Tracheal epithelial cell (primary cell): ENCODE data around the gene SARNP. TPM values are rescaled to one million over a fixed set of nuclear protein-coding genes. Genes with fewer than 3 reads are reported as not detected.

Experiments used
- total RNA-seq: library from RNA; depleted of rRNA; stranded (reverse); fragments of >200 nt; gene quantifications from 2 replicates; pipeline ENCODE4 v1.2.1, GENCODE V29; 2014

Gene SARNP
- 64.2 and 75.2 TPM in 2 replicates for total RNA-seq

GRCh38 chr12:55817345-55818139 is at the start of gene SARNP, which contains the start of gene ORMDL2:
Gene SARNP, minus strand, starts transcription at chr12:55817724. Its CDS starts 23 bp downstream, at chr12:55817701.
Gene ORMDL2, plus strand, starts transcription at chr12:55818041. Its CDS starts 959 bp downstream, at chr12:55819000.

GRCh38 chr12:55842681-55843429 is 25.3 kb upstream of the SARNP start, which contains the start of gene MMP19:
Gene MMP19, minus strand, starts transcription at chr12:55842936. Its CDS starts 106 bp downstream, at chr12:55842830.

DNA sequence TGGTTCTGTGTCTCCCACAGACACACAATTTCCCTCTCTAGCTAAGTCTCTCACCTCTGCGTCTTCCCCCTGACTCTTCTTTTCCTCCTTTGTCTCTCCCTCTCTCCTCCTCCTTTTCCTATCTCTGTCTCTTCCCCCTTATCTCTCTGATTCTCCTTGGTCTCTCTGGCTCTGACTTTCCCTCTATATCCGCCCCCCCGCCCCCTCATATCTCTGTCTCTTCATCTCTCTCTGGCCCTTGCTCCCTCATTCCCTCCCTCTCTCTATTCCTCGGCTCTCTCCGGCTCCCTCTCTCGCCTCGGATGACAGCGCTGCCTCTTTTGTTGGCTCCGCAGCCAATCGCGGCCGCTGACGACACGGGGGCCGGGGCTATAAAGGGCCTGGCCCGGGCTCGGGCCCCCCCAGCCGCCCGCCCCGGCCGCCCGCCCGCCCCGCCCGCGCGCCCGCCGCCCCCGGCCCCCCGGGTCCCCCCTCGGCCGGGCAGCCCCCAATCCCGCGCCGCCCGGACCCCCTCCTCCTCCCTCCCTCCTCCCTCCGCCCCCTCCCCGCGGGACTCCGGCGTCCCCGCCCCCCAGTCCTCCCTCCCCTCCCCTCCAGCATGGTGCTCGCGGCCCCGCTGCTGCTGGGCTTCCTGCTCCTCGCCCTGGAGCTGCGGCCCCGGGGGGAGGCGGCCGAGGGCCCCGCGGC is 74.7 kb downstream of the SARNP start, which contains the start of gene GDF11:
GDF11 (plus strand) TSS at position 404 of the 687 bp plus-strand sequence; CDS start at position 599, 195 bp downstream.

GRCh38 chr12:55728939-55729818 is 88.3 kb downstream of the SARNP start, which contains the start of gene CD63:
Gene CD63, minus strand, starts transcription at chr12:55729009. Its CDS starts 668 bp downstream, at chr12:55728341.

DNA sequence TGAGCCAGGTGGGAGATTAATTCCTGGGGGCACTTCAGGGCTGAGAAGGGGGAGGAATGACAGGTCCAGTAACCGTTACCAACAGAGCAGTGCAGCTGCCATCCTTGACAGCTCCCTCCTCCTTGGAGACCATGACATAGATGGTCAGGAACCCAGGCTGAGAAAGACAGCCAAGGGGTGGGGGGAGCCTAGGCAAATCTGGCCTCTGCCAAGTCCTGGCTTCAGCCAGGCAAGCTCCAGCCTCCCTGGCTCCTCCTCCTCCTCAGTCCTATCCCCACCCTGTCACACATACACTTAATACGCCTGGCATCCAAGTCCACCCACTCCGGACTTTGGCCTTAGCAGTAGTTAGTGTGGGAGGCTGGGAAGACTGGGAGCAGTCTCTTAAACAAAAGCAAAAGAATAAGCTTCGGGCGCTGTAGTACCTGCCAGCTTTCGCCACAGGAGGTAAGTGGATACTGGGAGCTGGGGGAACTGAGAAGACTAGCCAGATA is 97.4 kb downstream of the SARNP start, which contains the start of gene RDH5:
RDH5 (plus strand) TSS at position 323 of the 494 bp plus-strand sequence. CDS start 792 bp downstream, outside the sequence.

DNA sequence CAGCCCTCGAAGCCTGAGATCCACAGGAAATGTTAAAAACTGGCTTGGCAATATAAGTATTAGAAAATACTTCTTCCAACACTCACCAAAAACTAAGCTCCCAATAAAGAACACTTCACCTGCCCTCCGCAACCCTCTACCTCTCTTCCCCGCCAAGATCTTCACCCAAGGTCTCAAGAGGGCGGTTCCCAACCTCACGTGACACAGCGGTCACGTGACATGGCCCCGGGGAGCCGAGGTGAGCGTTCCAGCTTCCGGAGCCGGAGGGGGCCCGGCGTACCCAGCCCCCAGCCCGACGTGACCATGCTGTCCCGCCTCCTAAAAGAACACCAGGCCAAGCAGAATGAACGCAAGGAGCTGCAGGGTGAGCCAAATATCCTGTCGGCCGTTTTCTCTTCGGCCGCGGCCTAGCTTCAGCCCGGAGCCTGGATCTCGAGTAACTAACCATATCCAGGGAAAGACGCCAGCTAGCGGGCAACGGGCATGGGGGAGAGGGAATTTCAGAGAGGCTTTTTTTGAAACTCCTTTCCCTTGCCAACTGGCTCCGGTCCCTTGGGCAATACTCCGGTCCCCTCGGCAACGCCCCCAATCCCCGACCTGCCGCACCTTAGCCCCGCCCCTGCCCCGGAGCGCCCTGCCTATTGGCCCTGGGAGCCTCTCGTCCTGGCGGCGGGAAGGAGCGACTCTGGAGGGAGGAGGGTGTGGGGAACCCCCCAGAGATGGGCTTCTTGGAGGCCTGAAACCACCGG is 101.5 kb downstream of the SARNP start, which contains the start of gene BLOC1S1:
BLOC1S1 (plus strand) TSS at position 214 of the 749 bp plus-strand sequence; CDS start at position 220, 6 bp downstream.

DNA sequence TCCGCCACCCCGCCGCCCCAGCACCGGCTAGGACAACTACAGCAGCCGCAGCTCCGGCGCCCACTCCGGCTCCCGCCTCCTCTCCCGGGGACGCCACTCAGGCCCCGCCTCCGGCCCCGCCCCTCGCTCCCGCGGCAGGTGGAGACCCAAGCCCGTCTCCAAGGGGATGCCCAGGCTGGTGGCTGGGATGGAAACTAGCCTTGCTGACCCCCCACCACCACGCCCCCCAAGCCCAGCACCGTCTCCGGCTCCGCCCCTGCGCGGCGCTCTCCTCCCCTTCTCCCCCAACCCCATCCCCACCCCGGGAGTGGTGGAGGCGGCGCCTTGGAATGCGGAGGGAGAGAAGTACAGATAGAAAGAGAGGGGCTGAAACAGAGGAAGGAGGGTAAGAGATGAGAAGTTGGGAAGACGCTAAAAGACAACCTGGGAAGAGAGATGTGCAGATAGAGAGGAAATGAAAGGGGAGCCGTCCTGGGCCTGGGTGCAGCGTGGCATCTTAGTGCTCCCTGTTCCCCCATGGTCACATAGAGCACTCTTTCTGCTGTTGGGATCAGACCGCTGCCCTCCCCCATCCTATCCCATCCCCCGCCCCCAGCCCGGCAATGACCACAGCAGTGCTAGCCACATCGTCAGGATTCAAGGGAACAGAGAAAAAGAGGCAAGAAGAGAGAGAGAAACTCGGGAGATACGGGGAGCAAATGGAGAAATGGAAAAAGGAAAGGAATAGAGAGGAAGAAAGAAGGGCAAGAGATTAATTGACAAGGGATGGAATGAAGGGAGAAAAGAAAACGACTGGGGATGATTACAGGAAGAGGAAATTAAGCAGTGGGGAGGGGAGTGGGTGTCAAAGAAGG is 109.5 kb downstream of the SARNP start, which contains the start of gene ITGA7:
ITGA7 (minus strand) TSS at position 64 of the 854 bp plus-strand sequence. CDS start 222 bp downstream, outside the sequence.

Other genes starting within 250 kb of the SARNP start
- not detected in 2 replicates for gene OR2AP1, start 245.3 kb downstream of the SARNP start, total RNA-seq
- gene OR10P1, start 180.8 kb downstream of the SARNP start, total RNA-seq: not detected in 2 replicates
- 0.43 and 1.7 TPM in 2 replicates for gene ITGA7, start 109.8 kb downstream of the SARNP start, total RNA-seq
- 34.5 and 34.7 TPM in 2 replicates for gene BLOC1S1, start 101.7 kb downstream of the SARNP start, total RNA-seq
- gene RDH5, start 97.3 kb downstream of the SARNP start, total RNA-seq: 1.1 and 1.2 TPM in 2 replicates
- 935 and 965 TPM in 2 replicates for gene CD63, start 88.7 kb downstream of the SARNP start, total RNA-seq
- gene GDF11, start 74.6 kb downstream of the SARNP start, total RNA-seq: 0.43 and 0.72 TPM in 2 replicates
- gene ORMDL2, start 317 bp upstream of the SARNP start, total RNA-seq: 26.9 and 38.6 TPM in 2 replicates
- gene DNAJC14, start 11.9 kb upstream of the SARNP start, total RNA-seq: 36.2 and 41.2 TPM in 2 replicates
- 0.24 TPM in 1 of 2 replicates, not detected in the other for gene MMP19, start 25.2 kb upstream of the SARNP start, total RNA-seq
- gene PYM1, start 110.2 kb upstream of the SARNP start, total RNA-seq: 27.0 and 41.1 TPM in 2 replicates
- gene DGKA, start 113.4 kb upstream of the SARNP start, total RNA-seq: 97.6 and 107 TPM in 2 replicates
- gene PMEL, start 148.3 kb upstream of the SARNP start, total RNA-seq: 2.6 and 2.9 TPM in 2 replicates
- 9.4 and 26.5 TPM in 2 replicates for gene CDK2, start 149.1 kb upstream of the SARNP start, total RNA-seq
- gene RAB5B, start 156.4 kb upstream of the SARNP start, total RNA-seq: 51.8 TPM in 2 replicates
- gene SUOX, start 179.6 kb upstream of the SARNP start, total RNA-seq: 5.1 and 5.8 TPM in 2 replicates
- 0.24 TPM in 1 of 2 replicates, not detected in the other for gene IKZF4, start 203.3 kb upstream of the SARNP start, total RNA-seq
- gene RPS26, start 224.2 kb upstream of the SARNP start, total RNA-seq: 233 and 674 TPM in 2 replicates